Activated CD4-positive, alpha-beta T cell treated with anti-CD3 and anti-CD28 coated beads, Interleukin-2, Interleukin-4, amounts not matched to agents 100 ng/mL and 50 ng/mL, durations not matched to agents 16 hours and 8 hours (primary cell): ENCODE results near the gene ABR.
"Not testable (repeated sequence)": the region's sequence is repeated elsewhere in the genome, so short reads cannot be mapped to it uniquely, and the experiment has no call there.

Source experiments
- DNase-seq: peaks from one replicate; pipeline ENCODE4 v3.0.0-alpha.2; 2020; ENCODE audit warnings: low spot score

Gene ABR

DNA sequence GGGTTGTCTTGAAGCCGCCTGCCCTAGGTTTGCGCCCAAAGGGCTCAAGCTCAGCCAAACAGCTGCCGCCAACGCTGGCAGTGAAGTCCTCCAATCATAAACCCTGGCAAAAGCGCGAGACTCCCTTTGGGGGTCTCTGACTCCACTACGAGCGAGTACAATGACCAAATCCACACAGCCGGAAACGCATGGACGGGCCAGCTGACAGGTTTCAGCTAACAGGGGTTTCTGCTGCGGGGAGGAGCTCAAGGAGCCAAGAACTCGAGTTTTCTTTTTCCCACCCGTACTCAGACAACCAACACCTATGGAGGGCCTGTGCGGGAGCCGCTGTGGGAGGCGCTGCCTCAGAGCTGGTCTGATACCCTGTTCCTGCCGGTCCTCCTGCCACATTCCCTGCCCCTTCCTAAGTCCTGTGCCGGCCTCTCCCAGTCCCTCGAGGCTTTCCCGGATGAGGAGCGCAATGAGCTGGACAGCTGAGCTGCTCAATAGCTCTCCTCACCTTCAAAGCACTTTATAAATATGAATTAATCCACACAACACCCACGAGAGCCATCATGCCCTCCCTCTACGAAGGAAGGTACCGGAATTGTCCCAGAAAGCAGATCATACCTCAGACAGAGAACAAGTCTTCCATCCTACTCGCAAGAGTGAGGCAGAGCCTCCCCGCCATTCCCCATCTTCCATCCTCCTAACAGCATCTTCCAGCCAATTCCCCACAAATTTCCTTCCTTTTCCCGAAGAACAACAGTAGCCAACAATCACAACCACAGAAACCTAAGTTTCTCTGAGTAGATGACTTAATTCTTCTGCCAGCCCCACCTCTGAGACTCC, 6.1 kb downstream of the ABR start:
- no peak for DNase-seq

DNA sequence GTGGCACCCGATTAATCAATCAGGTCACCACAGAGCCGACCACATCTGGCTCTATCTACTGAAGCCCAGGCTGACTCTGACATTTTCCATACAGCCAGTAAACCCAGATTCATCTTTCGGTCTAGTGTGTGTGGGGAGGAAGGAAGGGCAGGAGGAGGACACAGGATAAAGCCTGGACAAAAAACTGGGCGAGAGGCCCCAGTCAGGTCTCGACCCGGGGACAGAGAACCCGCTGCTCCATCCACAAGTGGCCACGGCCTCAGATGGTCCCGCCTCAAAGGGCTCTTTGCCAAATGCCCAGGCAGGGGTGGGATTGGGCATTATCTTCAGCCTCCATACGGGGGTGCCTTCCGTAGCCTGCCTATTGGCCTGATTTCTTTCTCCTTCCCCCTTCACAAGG, 7.8 kb downstream of the ABR start:
- no peak for DNase-seq

DNA sequence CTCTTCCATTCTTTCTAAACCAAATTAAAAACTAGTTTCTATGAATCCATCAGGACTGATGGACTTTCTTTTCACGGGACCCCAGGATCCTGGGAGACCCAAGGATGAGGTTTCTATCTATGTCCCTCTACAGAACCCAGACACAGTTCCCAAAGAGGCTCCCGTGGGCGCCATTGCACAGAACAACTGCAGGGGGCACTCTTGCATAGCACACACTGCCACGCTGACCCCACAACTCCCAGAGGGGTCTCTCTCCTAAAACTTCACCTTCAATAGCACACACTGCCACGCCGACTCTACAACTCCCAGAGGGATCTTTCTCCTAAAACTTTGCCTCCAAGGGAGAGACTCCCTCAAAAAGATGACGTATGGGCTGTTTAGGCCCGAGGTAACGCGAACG, 9.0 kb downstream of the ABR start:
- no peak for DNase-seq

DNA sequence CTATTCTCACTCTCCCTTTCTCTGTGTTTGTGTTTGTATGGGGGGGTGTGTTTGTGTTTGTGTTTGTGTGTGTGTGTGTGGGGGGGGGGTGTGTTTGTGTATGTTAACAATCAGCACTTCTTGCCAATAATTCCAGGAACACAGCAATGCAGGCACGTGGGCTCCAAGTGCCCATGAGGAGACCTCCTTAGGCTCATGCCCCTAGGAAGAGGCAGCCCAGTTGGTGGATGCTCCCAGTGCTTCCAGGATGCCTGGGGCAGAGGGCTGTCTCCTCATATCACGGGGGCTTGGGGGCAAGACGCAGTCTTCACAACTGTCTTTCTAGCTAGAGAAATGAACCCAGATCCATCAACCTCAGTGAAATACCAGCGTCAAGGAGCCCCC, 9.9 kb downstream of the ABR start:
- no peak for DNase-seq

DNA sequence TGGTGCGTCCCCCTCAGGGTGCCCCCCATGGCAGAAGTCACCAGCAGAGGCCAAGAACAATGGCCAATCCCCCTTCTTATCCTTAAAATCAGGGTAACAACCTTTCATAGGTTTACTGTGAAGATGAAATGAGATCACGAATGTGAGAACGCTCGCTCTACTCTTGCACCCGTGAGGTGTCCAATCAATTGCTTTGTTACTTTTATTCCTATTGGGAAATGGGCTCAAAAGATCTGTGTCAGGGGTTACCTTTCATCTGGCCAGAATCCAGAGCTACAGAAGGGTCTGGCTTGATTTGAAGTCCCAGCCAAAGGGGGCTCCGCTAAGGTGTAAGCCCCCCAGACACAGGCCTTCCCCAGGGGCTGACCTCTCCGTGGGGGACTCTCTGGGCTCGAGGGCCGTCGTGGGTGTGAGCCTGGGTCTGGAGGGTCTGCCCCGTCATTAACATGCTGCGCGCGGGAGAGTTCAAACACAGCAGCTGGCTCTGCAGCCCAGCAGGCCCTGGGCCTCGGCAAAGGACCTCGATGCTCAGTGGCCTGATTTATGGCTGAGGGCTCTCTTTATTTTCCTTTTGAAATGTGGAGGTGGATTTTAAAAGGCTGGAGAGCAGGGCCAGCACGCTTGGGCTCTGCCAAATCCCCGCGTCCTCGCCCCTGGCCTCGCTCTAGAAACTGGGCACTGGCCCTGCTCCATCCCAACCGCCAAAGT, 10.4 kb downstream of the ABR start:
- DNase-seq = no peak

DNA sequence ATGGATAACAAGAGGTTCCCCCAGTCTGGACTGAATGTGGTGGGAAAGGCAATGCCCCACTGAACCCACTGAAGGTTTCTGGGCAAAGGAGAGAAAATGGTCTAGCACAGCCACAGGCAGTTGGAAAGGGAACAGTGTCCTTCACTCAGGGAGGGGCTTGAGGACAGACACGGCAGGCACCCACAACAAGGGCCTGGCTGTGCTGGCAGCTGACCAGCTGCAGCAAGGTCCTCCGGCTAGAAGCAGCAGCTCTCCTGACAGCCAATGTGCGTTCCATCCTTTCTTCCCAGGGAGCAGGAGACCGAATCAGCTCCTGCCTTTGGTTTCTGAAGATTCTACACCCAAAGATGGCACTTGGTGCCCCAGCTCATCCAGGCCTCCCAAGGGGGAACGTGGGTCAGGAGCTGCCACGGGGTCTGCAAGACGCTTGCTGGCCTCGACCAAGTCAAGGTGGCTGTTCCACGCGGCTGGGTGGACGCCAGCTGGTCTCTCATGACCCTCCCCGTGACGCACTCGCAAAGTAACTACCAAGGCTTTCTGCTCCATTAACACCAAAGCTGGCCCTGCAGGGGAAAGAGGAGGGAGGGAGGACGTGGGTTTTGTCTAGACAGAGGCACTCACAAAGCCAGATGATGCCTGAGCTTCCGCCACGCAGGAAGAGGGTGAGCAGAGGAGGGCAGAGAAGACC, 11.1 kb downstream of the ABR start:
- DNase-seq = no peak

DNA sequence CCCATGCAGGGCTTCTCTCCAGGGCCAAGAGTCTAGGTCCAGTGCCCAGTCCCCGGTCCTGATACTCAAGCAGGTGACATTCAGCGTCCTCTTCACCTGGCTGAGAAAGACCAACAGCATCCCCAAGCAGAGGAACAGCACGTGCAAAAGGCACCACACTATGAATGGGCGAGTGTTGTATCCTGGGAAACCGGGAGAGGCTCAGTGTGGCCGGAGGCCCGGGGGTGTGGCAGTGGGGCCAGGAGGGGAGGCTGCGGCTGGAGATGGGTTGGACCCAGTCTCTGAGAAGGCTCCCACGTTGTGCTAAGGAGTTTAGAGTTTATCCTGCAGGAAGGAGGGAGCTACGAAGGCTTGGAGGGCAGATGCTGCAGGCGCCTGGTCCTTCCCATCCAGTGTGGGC, 13.5 kb downstream of the ABR start:
- DNase-seq = no peak

DNA sequence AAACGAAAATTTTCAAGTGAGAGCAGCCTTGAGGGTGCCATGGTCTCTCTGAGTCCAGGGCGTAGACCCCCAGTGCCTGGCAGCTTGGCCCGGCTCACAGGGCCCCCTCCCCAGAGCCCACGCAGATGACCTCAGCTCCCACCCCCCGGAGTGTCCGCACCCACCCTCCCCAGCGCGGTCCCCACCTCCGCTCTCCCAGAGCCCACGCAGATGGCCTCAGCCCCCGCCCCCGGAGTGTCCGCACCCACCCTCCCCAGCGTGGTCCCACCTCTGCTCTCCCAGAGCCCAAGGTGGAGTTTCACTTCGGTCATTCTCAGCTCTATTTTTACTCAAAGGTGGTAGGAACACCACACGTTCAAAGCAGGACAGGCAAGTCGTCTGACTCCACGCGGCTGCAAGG, 13.9 kb downstream of the ABR start:
- DNase-seq = no peak

DNA sequence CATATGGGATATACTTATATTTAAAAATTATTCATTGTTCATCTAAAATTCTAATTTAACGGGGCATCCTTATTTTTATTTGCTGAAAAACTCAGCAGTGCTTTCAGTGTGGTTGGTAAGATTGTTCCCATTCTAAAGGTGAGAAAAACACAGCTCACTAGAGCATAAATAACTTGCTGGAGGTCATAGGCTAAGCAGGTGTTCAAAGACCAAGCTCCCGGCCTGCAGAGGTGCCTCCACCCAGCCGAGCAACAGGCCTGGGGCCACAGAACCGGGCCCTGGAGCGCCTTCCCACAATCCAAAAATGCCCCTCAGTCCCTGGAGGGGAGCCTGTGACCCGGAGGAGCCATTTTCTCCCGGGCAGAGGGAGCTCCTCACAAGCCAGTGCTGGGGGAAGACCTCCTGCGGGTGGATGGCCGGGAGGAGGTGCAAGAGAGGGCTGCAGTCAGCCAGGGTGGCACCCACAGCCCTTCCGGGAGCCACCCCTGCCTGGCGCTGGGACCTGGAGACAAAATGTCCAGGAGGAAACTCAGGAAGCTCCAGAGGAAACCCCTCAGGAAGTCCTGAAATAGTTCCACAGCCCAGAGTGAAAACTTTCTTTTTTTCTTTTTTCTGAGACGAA, 14.7 kb downstream of the ABR start:
- DNase-seq = no peak

DNA sequence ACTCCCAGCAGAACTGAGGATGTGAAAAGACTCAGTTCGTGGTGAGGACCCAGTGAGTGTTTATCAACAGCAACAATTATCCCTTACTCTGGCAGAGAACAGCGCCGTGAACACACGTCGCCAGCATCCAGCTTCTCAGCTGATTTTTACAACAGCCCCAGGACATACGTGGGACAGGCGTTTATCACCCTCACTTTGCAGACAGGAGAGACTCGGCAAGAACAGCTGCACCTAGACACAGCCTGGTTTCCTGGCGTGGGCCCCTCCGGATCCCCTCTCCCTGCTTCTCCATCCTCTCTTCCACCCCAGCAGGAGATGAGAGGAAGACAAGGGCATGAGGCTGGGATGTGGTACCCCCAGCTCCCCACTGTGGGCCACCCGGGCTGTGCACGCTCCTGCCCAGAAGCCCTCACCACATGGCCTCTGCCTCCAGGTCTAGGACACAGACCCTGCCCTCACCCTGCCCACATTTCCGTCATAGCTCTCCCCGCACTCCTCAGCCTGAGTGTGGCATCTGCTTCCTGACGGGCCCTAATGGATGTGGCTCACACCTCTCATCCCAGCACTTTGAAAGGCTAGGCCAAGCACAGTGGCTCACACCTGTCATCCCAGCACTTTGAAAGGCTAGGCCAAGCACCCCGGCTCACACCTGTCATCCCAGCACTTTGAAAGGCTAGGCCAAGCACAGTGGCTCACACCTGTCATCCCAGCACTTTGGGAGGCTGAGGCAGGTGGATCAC, 17.5 kb downstream of the ABR start:
- no peak for DNase-seq

DNA sequence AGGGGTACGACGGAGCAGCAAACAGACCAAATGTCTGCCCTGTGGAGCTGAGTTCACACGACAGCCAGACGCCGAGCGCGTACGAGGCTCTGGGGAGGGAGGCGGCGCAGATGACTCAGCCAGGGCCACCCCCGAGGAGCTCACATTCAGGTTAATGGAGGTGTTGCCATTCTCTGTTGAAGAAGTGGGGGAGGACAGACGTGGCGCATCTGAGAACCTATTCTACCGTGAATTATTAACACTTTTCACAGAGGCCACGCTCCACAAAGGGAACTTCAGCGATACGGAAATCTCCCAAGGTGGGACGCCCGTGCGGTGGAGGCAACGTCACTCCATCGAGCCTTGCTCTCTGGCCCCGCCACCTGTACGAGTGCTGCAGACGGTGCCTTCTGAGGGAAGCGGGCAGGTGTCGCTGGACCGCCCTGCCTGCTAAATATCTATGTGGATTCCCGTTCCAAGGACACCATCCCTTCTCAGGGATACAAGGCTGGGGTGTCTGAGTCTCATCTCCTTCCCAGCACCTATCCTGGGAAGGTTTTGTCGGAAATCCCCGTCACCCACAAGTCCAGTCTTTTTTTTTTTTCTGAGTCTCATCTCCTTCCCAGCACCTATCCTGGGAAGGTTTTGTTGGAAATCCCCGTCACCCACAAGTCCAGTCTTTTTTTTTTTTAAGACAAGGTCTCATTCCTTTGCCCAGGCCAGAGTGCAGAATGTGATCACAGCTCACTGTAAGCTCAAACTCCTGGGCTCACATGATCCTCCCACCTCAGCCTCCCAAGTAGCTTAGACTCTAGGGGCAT, 19.0 kb downstream of the ABR start:
- no peak for DNase-seq

DNA sequence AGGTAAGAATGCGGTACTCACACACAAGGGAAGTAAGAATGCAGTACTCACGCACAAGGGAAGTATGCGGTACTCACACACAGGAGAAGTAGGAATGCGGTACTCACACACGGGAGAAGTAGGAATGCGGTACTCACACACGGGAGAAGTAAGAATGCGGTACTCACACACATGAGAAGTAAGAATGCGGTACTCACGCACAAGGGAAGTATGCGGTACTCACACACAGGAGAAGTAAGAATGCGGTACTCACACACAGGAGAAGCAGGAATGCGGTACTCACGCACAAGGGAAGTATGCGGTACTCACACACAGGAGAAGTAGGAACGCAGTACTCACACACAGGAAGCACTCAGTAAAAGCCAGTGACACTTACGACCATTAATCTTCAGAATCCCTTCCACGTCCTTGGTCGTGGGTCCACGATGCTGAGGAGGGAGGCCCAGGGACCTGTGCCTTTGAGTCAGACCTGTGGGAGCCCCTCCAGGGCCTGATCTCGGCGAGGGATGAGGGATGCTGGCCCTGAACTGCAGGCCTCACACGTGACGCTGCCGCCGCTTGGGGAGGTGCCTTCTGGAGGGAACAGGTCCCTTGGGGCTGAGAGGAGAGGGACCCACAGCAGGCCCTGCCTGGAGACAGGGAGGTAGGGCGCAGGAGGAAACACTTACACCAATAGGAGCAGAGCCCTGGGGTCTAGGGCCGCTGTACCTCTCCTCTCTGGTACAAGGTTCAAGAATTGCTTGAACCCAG, 20.2 kb downstream of the ABR start:
- DNase-seq = no peak

DNA sequence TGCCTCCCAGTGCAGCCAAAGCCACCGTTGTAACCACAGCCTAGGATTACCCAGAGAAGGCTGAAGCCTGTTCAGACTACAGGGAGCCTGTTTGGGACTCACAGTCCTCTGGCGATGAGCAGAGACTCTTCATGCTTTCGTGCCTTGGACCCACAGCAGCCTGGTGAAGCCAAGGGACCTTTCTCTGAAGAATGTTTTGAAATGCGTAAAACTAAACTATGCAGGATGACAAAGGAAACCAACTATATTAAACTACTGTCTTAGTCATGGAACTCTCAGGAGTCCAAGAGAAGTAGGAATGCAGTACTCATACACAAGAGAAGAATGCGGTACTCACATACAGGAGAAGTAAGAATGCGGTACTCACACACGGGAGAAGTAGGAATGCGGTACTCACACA, 20.9 kb downstream of the ABR start:
- DNase-seq = no peak

DNA sequence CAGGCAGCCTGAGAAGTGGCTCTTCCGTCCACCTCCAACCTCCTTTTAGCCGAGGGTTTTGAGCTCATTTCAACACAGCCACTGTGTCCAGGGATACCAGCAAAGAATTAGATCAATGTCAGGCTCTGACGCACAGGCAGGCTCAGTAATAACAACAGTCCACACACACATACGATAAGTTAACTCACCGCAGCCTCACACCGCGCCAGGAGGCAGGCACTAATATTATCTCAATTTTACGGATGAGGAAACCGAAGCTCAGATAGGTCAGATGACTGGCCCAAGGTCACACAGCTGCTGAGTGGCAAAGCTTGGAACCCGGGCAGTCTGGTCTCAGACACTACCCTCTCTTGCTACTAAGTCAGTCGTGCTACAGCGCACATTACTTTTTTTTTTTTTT, 22.9 kb downstream of the ABR start:
- no peak for DNase-seq

DNA sequence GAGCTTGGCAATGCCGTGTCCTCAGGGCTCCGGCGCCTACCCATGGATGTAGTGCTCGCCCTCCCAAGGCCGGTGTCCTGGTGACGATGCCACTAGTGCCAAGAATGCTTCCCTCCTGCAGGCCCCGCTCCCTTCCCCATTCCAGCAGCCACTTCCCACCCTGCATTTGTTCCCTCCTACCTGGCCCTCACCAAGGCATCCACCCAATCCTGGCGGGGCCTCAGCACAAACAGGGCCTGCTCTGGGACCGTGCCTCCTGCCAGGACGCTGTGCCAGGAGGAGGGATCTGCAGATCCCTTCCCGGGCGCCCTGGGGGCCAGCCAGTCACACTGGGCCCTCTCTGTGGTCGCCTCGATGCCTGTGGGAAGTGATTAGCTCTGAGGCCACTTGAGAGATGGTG, 25.1 kb downstream of the ABR start:
- no peak for DNase-seq

DNA sequence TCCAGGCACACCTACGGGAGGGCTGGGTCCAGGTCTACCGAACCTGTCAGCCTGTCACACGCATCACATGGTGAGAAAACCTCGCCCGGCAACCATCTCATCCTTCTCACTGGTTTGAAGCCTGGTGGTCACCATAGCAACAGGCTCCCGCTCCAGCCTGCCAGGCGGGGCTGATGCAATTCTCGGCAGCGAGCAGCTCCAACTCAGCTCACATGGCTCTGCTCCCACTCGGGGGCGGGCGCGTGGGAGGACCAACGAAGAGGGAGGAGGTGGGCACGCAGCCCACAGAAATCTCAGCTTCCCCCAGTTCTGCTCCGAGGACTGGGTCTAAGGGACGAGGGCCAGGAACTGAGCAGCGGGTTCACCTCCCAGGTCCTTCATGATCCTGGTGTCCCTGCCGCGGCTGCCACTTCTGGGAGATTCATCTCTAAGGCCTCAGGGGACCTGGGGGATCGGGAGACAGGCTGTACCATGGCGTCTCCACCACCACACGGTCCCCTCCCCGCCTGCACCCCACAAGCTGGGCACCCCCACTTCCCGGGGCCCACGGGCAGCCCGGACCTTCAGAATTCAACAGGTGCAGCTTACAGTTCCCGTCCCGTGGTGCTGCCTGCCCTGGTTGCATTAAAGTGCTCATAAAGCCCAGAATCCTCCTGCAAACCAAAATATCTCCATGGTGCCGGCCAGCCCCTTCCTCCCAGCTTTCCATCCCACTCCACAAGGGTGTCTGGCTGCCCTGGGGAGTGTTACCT, 25.8 kb downstream of the ABR start:
- DNase-seq = no peak

DNA sequence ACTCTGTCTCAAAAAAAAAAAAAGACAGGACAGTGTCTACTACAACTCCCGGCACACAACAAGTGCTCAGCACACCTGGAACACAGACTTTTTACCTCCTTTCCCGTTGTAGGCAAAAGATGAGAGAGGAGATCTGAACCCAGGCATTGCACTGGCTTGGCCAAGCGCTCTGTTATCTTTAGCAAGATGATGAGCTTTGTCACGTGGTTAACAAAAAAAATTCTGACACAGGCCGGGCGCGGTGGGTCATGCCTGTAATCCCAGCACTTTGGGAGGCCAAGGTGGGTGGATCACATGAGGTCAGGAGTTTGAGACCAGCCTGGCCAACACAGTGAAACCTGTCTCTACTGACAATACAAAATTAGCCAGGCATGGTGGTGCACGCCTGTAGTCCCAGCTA, 27.2 kb downstream of the ABR start:
- not testable (repeated sequence) for DNase-seq

DNA sequence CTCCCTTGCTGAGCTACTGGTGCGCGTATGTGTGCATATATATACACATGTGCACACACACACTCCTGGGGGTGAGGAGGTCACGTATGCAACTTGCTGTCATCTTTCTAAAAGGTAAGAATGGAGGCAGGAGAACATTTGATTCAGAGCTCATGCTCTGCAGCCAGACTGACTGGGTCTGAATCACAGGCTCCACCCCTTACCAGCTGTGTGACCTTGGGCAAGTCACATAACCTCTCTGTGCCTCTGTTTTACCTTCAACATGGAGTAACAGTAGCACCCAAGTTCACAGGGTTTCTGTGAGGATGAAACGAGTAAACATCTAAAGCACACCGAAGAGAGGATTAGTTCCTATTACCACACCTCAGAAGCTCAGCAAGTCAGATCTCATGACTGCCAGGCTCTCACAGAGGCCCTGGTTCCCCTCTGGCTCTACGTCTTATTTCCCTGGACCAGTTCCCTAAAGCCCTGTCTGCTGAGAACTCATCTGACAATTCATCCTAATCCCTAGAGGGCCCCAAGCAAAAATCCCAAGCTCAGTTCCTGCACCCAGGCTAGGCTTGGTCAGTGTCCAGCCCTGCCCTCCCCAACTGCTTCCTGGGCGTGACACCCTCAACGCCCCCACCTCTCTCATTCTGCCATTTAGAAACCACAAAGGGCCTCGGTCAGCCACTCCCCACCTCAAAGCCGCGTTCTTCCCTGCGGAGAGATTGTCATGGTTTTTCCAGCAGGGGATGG, 28.7 kb downstream of the ABR start:
- no peak for DNase-seq

DNA sequence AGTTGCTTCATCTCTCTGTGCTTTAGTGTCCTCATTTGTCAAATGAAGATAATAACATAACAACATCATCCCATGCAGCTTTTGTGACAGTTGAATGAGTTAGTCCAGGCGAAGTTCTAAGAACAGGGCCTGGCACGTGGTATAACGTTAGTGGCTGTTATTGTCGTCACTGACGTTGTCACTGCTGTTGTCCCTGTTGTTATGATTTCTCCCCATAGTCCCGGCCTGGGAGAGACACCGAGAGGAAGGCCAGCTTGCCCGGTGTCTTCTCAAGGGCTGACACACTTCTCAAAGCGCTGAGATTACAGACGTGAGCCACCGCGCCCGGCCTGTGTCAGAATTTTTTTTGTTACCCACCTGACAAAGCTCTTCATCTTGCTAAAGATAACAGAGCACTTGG, 29.9 kb downstream of the ABR start:
- no peak for DNase-seq
